Lung microvascular endothelial cell (primary cell): ENCODE results near the gene FOXO3B. TPM values are rescaled to one million over a fixed set of nuclear protein-coding genes. Genes with fewer than 3 reads are reported as not detected.
"Not testable (repeated sequence)": the region's sequence is repeated elsewhere in the genome, so short reads cannot be mapped to it uniquely, and the experiment has no call there.

Source experiments
- DNase-seq, 2 donors: peaks; one replicate each; pipeline versions ENCODE4 v3.0.0 to v3.0.0-alpha.2; 2010; ENCODE audit warnings: low read depth in 2 of 2
- total RNA-seq: library from RNA; depleted of rRNA; stranded (reverse); fragments of >200 nt; gene quantifications from 2 replicates; pipeline ENCODE4 v1.2.1, GENCODE V29; 2014

Gene FOXO3B
- total RNA-seq, 1 donor from 2014 or later: 1.4 TPM

DNA sequence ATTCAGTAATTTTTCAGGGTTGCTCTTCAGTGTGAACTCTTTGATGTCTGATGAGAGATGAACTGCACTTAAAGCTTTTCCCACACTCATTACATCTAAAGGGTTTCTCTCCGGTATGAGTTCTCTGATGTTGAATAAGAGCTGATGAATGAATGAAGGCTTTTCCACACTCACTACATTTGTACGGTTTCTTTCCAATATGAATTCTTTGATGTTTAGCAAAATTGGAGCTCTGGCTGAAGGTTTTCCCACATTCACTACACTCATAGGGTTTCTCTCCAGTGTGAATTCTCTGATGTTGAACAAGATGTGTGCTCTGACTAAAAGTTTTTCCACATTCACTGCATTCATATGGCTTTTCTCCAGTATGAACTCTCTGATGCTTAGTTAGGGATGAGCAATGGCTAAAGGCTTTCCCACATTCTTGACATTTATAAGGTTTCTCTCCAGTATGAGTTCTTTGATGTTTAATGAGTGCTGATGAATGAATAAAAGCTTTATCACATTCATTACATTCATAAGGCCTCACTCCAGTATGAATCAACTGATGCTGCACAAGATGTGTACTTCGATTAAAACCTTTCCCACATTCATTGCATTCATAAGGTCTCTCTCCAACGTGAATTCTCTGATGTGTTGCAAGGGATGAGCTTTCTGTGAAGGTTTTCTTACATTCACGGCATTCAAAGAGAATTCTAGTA is 20.0 kb downstream of the FOXO3B start:
- DNase-seq: not testable (repeated sequence)

GRCh38 chr17:18650094-18650493 is 32.0 kb downstream of the FOXO3B start:
- not testable (repeated sequence) for DNase-seq

- DNase-seq: not testable (repeated sequence)
Measured at GRCh38 chr17:18644291-18644690, 37.8 kb downstream of the FOXO3B start, which contains the start of gene TBC1D28. TSS of gene TBC1D28 (minus strand) at chr17:18644391. CDS start at chr17:18641352, 3,039 bp downstream.

DNA sequence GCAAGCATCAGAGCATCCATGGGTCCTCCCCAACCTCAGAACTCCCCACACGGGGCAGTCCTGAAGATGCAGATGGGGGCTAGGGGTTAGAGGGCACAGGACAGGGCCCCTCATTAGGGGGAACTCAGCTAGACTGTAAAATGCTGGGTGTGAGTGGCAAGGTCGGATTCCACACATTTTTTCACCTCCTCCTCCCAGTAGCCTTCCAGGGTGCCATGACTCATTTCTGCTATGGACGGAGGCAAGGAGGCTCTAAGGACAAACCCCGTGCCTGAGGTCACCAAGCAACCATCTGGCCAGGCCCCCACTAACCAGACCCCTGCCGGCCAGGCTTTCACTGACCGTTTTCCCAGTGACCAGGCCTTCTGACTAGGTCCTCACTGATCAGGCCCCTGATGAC is 39.0 kb downstream of the FOXO3B start:
- DNase-seq: not testable (repeated sequence)

GRCh38 chr17:18638357-18638756 is 43.8 kb downstream of the FOXO3B start:
- DNase-seq: not testable (repeated sequence)

- DNase-seq: not testable (repeated sequence)
Measured at GRCh38 chr17:18636237-18636636, 45.9 kb downstream of the FOXO3B start.

GRCh38 chr17:18635773-18636172 is 46.3 kb downstream of the FOXO3B start:
- DNase-seq: not testable (repeated sequence)

GRCh38 chr17:18634550-18635263 is 47.4 kb downstream of the FOXO3B start:
- DNase-seq: not testable (repeated sequence)

Other genes with a start within 250 kb of the FOXO3B start
- not detected in 2 replicates for gene LGALS9C, start 205.5 kb downstream of the FOXO3B start, total RNA-seq
- gene TBC1D28, start 37.9 kb downstream of the FOXO3B start, total RNA-seq: not detected in 2 replicates
- not detected in 2 replicates for gene FBXW10, start 61.7 kb upstream of the FOXO3B start, total RNA-seq
- gene TVP23B, start 98.9 kb upstream of the FOXO3B start, total RNA-seq: 29.9 and 38.1 TPM in 2 replicates
- gene PRPSAP2, start 175.8 kb upstream of the FOXO3B start, total RNA-seq: 32.5 and 44.8 TPM in 2 replicates